Natural killer cell (primary cell): Measurements from ENCODE around the gene UBXN11. TPM values are rescaled to one million over a fixed set of nuclear protein-coding genes. Genes with fewer than 3 reads are reported as not detected.

Source experiments
- ATAC-seq, 3 donors: fragments of 150-1000 bp in 2 of 3; fragments of 200-7000 bp in 1 of 3; cut with Tn5 transposase; 1 replicate in 1 of 3; 2 replicates in 2 of 3; pipeline ENCODE4 v1.10.0; 2021; ENCODE audit warnings: mild to moderate bottlenecking in 2 of 3, moderate library complexity in 2 of 3
- DNase-seq, 2 donors: peaks; one replicate each; pipeline versions ENCODE4 v3.0.0 to v3.0.0-alpha.2; 2013 to 2021; ENCODE audit warnings: mixed read lengths in 1 of 2
- H3K27ac ChIP-seq: one replicate; pipeline ENCODE4 v1.5.1; 2013; ENCODE audit warnings: mild to moderate bottlenecking, low read length
- H3K27me3 ChIP-seq: one replicate; pipeline ENCODE4 v1.6.1; 2013; ENCODE audit warnings: low read length; ENCODE audit not compliant: control insufficient read depth, insufficient read depth
- H3K36me3 ChIP-seq: one replicate; pipeline ENCODE4 v1.6.1; 2013; ENCODE audit warnings: low read length; ENCODE audit not compliant: control insufficient read depth, insufficient read depth
- H3K4me1 ChIP-seq: one replicate; pipeline ENCODE4 v1.6.1; 2013; ENCODE audit warnings: low read length; ENCODE audit not compliant: control insufficient read depth, insufficient read depth
- H3K4me3 ChIP-seq: one replicate; pipeline ENCODE4 v1.5.1; 2013; ENCODE audit warnings: low read length
- H3K9me3 ChIP-seq: one replicate; pipeline ENCODE4 v1.6.1; 2013; ENCODE audit warnings: low read length; ENCODE audit not compliant: control insufficient read depth, insufficient read depth
- H3K27ac Mint-ChIP-seq, 2 donors: one replicate each; pipeline ENCODE4 v1.8.0; 2022; ENCODE audit warnings: mild to moderate bottlenecking in 2 of 2, mixed read lengths in 2 of 2, moderate library complexity in 1 of 2
- H3K27me3 Mint-ChIP-seq, 2 donors: one replicate each; pipeline ENCODE4 v1.8.0; 2022; ENCODE audit warnings: low read depth in 2 of 2, mixed read lengths in 2 of 2
- H3K36me3 Mint-ChIP-seq: one replicate; pipeline ENCODE4 v1.8.0; 2022; ENCODE audit warnings: mixed read lengths
- H3K4me1 Mint-ChIP-seq, 2 donors: one replicate each; pipeline ENCODE4 v1.8.0; 2022; ENCODE audit warnings: mixed read lengths in 2 of 2
- H3K4me3 Mint-ChIP-seq: one replicate; pipeline ENCODE4 v1.8.0; 2022; ENCODE audit warnings: mild to moderate bottlenecking, moderate library complexity, mixed read lengths
- H3K9me3 Mint-ChIP-seq, 2 donors: one replicate each; pipeline ENCODE4 v1.8.0; 2022; ENCODE audit warnings: mixed read lengths in 2 of 2
- CTCF ChIP-seq: fragments of 200-600 bp; IDR thresholded peaks from one replicate; pipeline ENCODE4 v1.8.0; 2022; ENCODE audit warnings: antibody characterized with exemption
- WGBS: methylation state at CpG from one replicate; pipeline ENCODE4 v1.1.7; 2013; ENCODE audit warnings: missing lambda C conversion rate; ENCODE audit not compliant: insufficient coverage; 5-methylcytosine and 5-hydroxymethylcytosine counted together
- intact Hi-C: fragments of 100-400 bp; cut with micrococcal nuclease; formaldehyde crosslinking; loops from one replicate; pipeline ENCODE4 v1.14.2; 2022
- total RNA-seq, 4 donors: library from RNA; stranded (reverse); fragments of 120-200 nt in 1 of 4; gene quantifications; one replicate each; pipeline versions ENCODE4 v1.2.3 to v1.2.4, GENCODE V29; 2013 to 2022

Gene UBXN11
- total RNA-seq, 3 donors from 2014 or later (not counting 1 experiment from before 2014, with no cell fraction given), result 22.7 to 32.0 (median 31.7) TPM

DNA sequence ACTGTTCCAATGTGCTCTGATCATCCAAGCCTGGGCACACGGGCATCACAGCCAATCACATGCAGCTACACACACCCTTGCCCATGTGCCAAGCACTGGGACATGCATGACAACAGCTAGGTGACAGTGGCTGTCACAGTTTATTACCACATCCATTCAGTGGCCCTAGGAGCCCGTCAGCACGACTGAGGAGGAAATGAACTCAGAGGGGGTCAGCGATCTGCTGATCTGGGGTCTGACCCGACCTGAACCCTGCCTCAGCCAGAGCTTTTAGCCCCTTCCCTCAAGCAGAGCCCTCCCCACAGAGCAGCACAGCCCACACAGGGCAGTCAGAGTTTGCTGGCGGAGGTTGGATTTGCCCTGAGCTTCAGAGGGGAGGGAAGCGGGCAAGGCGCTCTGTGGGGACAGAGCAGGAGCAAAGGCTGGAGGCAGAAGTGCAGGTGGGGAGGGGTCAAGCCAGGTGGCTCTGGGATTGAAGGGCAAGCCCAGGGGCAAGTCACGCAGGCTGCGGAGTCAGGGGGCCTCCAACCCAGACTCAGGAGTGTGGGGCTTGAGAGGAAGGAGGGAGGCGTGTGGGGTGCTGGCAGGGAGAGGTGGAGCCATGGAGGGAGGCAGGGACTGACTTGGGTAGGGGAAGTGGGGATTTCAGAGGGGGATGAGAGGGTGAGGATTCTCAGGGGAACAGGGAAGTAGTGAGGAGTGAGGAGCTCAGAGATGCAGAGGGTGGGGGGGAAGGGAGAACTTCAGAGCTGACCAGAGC, 16.1 kb downstream of the UBXN11 start:
- H3K4me3 Mint-ChIP-seq, result peak overlapping the region; percentile 49
- intact Hi-C loops, result no loop called here
- peaks cover 76% of the 10 kb centered on the region for H3K4me1 ChIP-seq
- H3K4me1 Mint-ChIP-seq, result peaks cover 40 to 66% of the 10 kb centered on the region in 2 donors
- ATAC-seq, result peak; percentile 32 to 51 (median 46)
- no peaks in the 10 kb centered on the region for H3K27me3 ChIP-seq
- H3K9me3 ChIP-seq, result no peaks in the 10 kb centered on the region
- 35% methylated on average over 11 of the region's 11 CpGs for WGBS
- no peak for TF ChIP-seq CTCF
- DNase-seq, result peak in 1 of 2 donors; percentile 52
- H3K27me3 Mint-ChIP-seq, result no peaks in the 10 kb centered on the region
- H3K27ac ChIP-seq, result peak overlapping the region; percentile 92
- H3K36me3 Mint-ChIP-seq, result no peaks in the 10 kb centered on the region
- H3K27ac Mint-ChIP-seq, result peak overlapping the region; percentile 86 to 96
- no peaks in the 10 kb centered on the region for H3K9me3 Mint-ChIP-seq
- no peaks in the 10 kb centered on the region for H3K36me3 ChIP-seq
- no peak overlapping the region for H3K4me3 ChIP-seq

DNA sequence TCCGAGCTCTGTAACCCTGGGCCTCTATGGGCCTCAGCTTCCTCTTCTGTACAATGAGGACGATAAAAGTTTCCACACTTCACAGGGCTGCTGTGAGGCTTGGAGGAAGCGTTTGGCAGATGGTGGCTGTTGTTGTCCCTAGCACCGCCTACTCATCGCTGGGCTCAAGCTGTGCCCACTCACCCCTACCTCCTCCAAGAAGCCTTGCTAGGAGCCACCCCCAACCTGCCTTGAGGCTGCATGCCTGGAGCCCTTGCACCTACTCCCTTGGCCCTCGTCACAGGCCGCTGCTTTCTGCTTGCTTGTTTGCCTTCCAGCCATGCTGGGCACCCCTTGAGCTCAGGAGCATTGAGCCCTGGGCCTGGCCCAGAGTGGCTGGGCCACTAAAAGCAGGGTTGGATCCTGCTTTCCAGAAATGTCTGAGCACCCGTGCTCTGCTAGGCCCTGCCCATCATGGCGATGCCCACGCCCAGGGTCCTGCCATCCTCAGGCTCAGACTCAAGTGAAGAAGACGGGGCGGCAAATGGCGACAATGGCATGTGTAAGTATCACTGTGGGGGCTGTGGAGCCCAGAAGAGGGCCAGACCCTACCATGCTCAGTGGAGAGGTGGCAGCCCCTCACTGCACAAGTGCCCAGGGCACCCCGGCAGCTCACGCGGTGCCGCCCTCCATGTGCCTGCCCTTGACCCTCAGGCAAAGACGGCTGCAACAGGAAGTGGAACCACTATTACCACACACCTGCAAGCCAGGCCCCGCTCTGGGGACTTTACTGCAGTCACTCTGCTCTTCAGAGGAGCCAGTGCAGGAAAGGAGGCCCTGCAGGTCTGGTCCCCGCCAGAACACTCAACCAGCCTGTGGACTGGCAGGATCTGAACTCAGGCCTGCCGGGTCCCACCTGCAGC, 17.0 kb downstream of the UBXN11 start:
- TF ChIP-seq CTCF, result no peak
- Histone ChIP-seq H3K36me3 (no peaks in the 10 kb centered on the region), H3K4me3 (no peak overlapping the region), H3K27ac (peak overlapping the region; percentile 92), H3K9me3 (no peaks in the 10 kb centered on the region), H3K27me3 (no peaks in the 10 kb centered on the region), H3K4me1 (peaks cover 85% of the 10 kb centered on the region)
- DNase-seq, result peak in 1 of 2 donors; percentile 69
- Mint-ChIP-seq H3K9me3 (no peaks in the 10 kb centered on the region), H3K4me1 (peaks cover 49 to 75% of the 10 kb centered on the region in 2 donors), H3K4me3 (peak overlapping the region; percentile 84), H3K27ac (peak overlapping the region; percentile 86 to 96), H3K27me3 (no peaks in the 10 kb centered on the region), H3K36me3 (no peaks in the 10 kb centered on the region)
- 28% methylated on average over 21 of the region's 21 CpGs for WGBS
- intact Hi-C loops, result no loop called here
- ATAC-seq, result peak; percentile 5 to 37 (median 12)

DNA sequence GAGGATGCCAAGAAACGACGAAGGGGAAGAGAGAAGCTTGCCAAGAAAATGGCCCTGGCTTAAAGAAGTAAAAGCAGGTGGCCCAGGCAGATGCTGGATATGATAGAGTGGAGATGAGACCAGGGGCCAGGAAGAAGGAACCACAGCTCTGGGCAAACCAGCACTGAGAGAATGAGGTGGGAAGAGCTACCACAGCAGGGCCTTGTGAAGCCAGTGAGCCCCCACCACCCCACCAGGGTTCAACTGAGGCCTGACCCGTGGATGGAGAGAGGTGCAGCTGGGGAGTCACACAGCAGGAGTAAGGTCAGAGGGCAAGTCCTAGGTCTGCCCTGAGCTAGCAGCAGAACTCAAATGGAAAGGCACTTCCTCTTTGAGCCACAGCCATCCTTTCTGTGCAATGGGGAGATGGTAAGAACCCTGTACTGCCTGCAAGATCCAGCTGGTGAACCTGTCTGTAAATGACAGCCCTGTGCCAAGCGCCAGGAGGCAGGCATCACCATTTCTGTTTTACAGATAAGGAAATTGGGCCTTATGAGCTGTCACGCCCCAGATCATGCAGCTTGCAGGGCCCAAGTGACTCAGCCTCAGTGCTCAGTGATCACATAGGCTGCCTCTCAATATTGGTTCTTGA, 18.0 kb downstream of the UBXN11 start:
- peak overlapping the region; percentile 84 for H3K4me3 Mint-ChIP-seq
- Histone ChIP-seq H3K27me3 (no peaks in the 10 kb centered on the region), H3K4me1 (peaks cover 95% of the 10 kb centered on the region), H3K36me3 (peaks cover 3% of the 10 kb centered on the region), H3K27ac (peak overlapping the region; percentile 92), H3K4me3 (no peak overlapping the region), H3K9me3 (no peaks in the 10 kb centered on the region)
- no peak for TF ChIP-seq CTCF
- H3K9me3 Mint-ChIP-seq, result no peaks in the 10 kb centered on the region
- H3K36me3 Mint-ChIP-seq, result no peaks in the 10 kb centered on the region
- H3K4me1 Mint-ChIP-seq, result peaks cover 57 to 82% of the 10 kb centered on the region in 2 donors
- peak in 1 of 2 donors; percentile 74 for DNase-seq
- no peaks in the 10 kb centered on the region for H3K27me3 Mint-ChIP-seq
- ATAC-seq, result peak in 1 of 3 donors; percentile 10
- 17% methylated on average over 5 of the region's 5 CpGs for WGBS
- H3K27ac Mint-ChIP-seq, result peak overlapping the region; percentile 86 to 96
- intact Hi-C loops, result no loop called here
